Activated gamma-delta T cell treated with Interleukin-2 at 50 U/mL for 16 hours (primary cell): Measurements from ENCODE around the gene ZSWIM5.
"Not testable (repeated sequence)": the region's sequence is repeated elsewhere in the genome, so short reads cannot be mapped to it uniquely, and the experiment has no call there.

ENCODE experiments used
- DNase-seq: peaks from one replicate; pipeline ENCODE4 v3.0.0-alpha.2; 2020

The ZSWIM5 gene

GRCh38 chr1:44999232-44999631, 207.2 kb downstream of the ZSWIM5 start:
- no peak for DNase-seq

- no peak for DNase-seq
These were observed 210.8 kb downstream of the ZSWIM5 start for GRCh38 chr1:44995467-44996238.

GRCh38 chr1:44994309-44994898, 212.0 kb downstream of the ZSWIM5 start:
- DNase-seq: no peak

GRCh38 chr1:44988531-44989156, 217.8 kb downstream of the ZSWIM5 start:
- no peak for DNase-seq

- DNase-seq: no peak
These were observed 220.6 kb downstream of the ZSWIM5 start for GRCh38 chr1:44985747-44986359.

GRCh38 chr1:44977372-44977771, 229.0 kb downstream of the ZSWIM5 start:
- not testable (repeated sequence) for DNase-seq

- DNase-seq: no peak
These were observed 230.2 kb downstream of the ZSWIM5 start for GRCh38 chr1:44976252-44976651.

GRCh38 chr1:44973645-44974044, 232.8 kb downstream of the ZSWIM5 start:
- DNase-seq: no peak

GRCh38 chr1:44970317-44970716, 236.1 kb downstream of the ZSWIM5 start:
- DNase-seq: no peak
